Tibial nerve (tissue), 3 donors: ENCODE results near the gene PNPLA7.

Experiments
- POLR2A ChIP-seq, 2 donors: fragments of 450-650 bp; IDR thresholded peaks; one replicate each; pipeline ENCODE4 v1.6.1; 2017; ENCODE audit warnings: antibody characterized with exemption in 2 of 2, mild to moderate bottlenecking in 2 of 2, moderate library complexity in 2 of 2
- TF ChIP-seq, protein P1 (sequence below), 5 experiments: fragments of 200-600 bp in 3 of 5; fragments of 450-650 bp in 2 of 5; sonication (generic) in 3 of 5; IDR thresholded peaks; one replicate each; pipeline ENCODE4 v1.5.1; 2016 to 2019; ENCODE audit warnings: antibody characterized with exemption in 5 of 5, mild to moderate bottlenecking in 3 of 5, moderate library complexity in 2 of 5

DNA sequence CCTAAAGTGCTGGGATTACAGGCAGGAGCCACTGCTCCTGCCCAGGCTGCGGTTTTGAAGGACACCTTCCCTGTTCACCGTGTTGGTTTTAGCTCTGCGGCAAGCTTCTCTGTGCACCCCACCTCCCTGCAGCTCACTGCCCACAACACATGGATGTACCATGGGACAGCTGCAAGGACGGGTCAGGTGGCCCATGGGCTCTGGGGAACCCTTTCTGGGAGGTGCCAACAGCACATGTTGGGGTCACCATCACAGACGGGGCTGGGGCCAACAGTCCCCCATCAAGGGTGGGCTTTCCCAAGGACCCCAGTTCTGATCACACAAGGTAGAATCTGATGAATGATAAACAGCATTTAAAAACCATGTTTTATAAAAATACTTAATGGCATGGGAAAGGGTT lies 134.8 kb downstream of the PNPLA7 start:
- TF ChIP-seq, protein P1, sequence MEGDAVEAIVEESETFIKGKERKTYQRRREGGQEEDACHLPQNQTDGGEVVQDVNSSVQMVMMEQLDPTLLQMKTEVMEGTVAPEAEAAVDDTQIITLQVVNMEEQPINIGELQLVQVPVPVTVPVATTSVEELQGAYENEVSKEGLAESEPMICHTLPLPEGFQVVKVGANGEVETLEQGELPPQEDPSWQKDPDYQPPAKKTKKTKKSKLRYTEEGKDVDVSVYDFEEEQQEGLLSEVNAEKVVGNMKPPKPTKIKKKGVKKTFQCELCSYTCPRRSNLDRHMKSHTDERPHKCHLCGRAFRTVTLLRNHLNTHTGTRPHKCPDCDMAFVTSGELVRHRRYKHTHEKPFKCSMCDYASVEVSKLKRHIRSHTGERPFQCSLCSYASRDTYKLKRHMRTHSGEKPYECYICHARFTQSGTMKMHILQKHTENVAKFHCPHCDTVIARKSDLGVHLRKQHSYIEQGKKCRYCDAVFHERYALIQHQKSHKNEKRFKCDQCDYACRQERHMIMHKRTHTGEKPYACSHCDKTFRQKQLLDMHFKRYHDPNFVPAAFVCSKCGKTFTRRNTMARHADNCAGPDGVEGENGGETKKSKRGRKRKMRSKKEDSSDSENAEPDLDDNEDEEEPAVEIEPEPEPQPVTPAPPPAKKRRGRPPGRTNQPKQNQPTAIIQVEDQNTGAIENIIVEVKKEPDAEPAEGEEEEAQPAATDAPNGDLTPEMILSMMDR (IDR thresholded peaks at IDR 0.05) = no peak
- TF ChIP-seq POLR2A (IDR thresholded peaks at IDR 0.05) = no peak
